Keratinocyte (primary cell): ENCODE measurements around the gene MLXIPL.

Source experiments
- CTCF ChIP-seq, 3 experiments: IDR thresholded peaks in 1 of 3; conservative IDR thresholded peaks in 1 of 3; optimal IDR thresholded peaks in 1 of 3; 2 replicates in 2 of 3; 3 replicates in 1 of 3; pipeline versions ENCODE3 to v1.5.1; 2011; ENCODE audit warnings: low read length in 3 of 3, mild to moderate bottlenecking in 3 of 3, moderate library complexity in 2 of 3, control low read depth in 1 of 3, inconsistent platforms in 1 of 3; ENCODE audit not compliant: insufficient read depth in 2 of 3; ENCODE audit errors: extremely low read depth in 1 of 3
- EZH2 ChIP-seq: IDR thresholded peaks from one replicate; pipeline ENCODE4 v1.6.1; 2012; ENCODE audit warnings: inconsistent platforms, mild to moderate bottlenecking, low read length, moderate library complexity

GRCh38 chr7:73555411-73555982 lies 68.8 kb downstream of the MLXIPL start:
- TF ChIP-seq CTCF (optimal IDR thresholded peaks at IDR 0.05 in 1 of 3, IDR thresholded peaks at IDR 0.05 in 1 of 3, conservative IDR thresholded peaks at IDR 0.05 in 1 of 3; ENCODE audit: extremely low read depth in 1 of 3, insufficient read depth in 2 of 3, low read length in 3 of 3): no peak
- TF ChIP-seq EZH2: no peak
